Panc1 (cell line): ENCODE results near the gene LY6G6F.

Experiments
- CTCF ChIP-seq: fragments of 450-650 bp; IDR thresholded peaks from 2 replicates; pipeline ENCODE4 v1.5.1; 2017; ENCODE audit warnings: mild to moderate bottlenecking
- POLR2AphosphoS5 ChIP-seq: IDR thresholded peaks from 2 replicates; pipeline ENCODE4 v1.6.1; 2012; ENCODE audit warnings: mild to moderate bottlenecking, low read depth, low read length, moderate library complexity
- REST ChIP-seq, 2 experiments: IDR thresholded peaks; 2 replicates each; pipeline ENCODE4 v1.6.1; 2011 to 2012; ENCODE audit warnings: low read depth in 2 of 2, control low read depth in 1 of 2, low read length in 1 of 2, mild to moderate bottlenecking in 1 of 2, moderate library complexity in 1 of 2; ENCODE audit not compliant: insufficient read depth in 1 of 2
- SIN3A ChIP-seq: IDR thresholded peaks from 2 replicates; pipeline ENCODE4 v1.6.1; 2012; ENCODE audit warnings: low read depth, mild to moderate bottlenecking, low read length, moderate library complexity, borderline replicate concordance; ENCODE audit not compliant: insufficient read depth
- TCF7L2 ChIP-seq: IDR thresholded peaks from 2 replicates; pipeline ENCODE4 v1.6.1; 2011; ENCODE audit warnings: mild to moderate bottlenecking, low read depth, low read length, inconsistent platforms

DNA sequence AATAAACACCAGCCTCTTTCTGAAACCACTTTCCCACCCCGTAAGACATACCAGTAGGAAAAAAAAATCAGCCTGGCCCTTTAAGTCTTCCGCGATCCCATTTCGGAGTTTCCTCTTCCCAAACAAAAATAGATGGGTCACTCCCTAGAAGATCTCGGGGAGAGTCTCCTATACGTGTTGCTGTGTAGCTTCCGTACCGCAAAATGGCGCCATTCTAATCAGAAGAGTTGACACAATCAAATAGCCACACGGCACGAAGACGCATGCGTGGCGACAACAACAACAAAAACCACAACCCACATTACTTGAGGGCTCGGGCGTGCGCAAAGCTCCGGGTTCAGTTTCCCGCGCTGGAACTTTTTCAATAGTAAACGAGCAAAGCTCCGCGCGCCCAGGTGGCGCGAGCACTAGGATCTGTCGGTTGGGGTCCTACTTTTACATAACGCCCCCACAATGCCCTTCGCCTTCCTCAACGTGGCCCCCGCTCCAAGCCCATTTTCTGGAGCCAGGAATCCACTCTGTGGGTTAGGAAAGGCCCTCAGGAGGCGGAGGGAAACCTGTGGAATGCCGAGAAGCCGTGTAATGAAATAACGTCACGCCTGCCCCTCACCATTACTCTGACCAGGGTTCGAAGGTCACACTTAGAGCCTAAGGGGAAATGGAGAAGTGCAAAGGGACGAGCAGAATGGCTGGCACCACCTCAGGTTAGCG, 41.7 kb upstream of the LY6G6F start, which contains the start of gene GPANK1:
- TF ChIP-seq CTCF (no peak), POLR2AphosphoS5 (peak; percentile 30; the same call in 1 of the 2 replicates), SIN3A (no peak), TCF7L2 (peak; percentile 49; the same call in 1 of the 2 replicates), REST (IDR thresholded peaks at IDR 0.05; ENCODE audit: insufficient read depth in 1 of 2, low read depth in 2 of 2, low read length in 1 of 2) (no peak)
